ENCODE data around the gene ST6GALNAC6.

- TF ChIP-seq GATA2 (IDR thresholded peaks at IDR 0.05; ENCODE audit: low read depth, low read length), result no peak
- no peak for TF ChIP-seq GATA3 (IDR thresholded peaks at IDR 0.05; ENCODE audit: low read depth, low read length)
These were observed 24.0 kb downstream of the ST6GALNAC6 start for GRCh38 chr9:127875306-127875966.
